Measurements from ENCODE around the gene PSMA7.

PSMA7 gene

DNA sequence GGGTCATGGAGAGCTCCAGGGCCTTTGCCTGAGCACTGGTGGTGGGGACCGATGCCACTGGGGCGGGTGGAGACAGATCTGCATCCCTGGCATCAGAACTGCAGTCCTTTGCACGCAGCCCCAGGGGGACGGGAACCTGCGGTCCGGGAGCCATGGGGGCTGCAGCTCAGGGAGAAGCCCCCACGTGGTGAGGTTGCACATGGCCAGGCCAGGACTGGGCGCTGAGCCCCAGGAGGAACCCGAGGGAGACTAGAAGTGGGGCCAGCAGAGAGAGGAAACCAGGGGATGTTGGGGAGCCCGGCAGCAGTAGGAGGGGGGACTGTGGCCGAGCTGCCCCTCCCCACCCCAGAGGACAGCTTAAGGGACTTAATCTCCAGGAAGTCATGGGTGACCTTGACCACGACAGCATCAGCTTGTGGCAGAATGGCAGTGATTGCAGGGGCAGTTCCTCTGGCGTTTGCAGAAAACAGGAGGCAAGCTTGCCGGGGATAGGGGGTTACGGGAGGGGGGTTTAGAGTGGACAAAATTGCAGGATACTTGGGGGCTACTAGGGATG is 38.9 kb downstream of the PSMA7 start:
- no peak for DNase-seq
- TF ChIP-seq GATA1 (IDR thresholded peaks at IDR 0.05; ENCODE audit: low read depth, low read length) (no peak), POLR2A (IDR thresholded peaks at IDR 0.05; ENCODE audit: low read length) (no peak)

DNA sequence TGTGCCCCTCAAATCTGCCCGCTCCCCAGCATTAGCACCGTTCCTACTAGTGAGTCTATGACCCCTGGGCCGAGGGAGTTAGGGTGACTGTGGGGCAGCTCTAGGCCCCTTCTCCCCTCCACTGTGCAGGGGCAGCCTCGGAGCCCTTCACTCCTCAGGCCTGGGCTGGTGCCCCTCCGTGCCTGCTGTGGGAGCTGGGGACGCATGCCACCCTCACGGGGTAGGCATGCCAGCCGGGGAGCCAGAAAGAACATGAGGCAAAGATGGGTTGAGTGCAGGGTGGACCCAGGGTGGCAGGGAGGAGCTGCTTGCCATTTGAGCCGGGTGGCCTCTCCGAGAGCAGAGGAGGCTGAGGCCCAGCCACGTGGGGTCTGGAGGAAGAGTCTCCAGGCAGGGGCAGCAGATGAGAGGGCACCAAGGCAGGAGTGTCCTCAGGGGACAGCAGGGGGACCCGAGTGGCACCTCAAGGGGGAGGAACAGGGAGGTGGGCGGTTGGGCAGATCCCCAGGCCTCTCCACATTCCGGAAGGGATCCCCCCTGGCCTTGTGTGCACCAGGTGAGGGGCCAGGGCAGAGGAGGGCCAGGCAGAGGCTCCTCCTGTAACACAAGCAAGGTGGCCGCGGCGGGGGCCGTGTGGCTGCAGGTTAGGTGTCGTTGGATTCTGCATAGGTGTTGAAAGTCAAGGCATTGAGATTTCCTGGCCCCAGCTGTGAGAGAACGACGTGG is 39.5 kb downstream of the PSMA7 start:
- no peak for TF ChIP-seq GATA1 (IDR thresholded peaks at IDR 0.05; ENCODE audit: low read depth, low read length)
- no peak for TF ChIP-seq POLR2A (IDR thresholded peaks at IDR 0.05; ENCODE audit: low read length)
- DNase-seq: no peak

GRCh38 chr20:62101078-62101477 is 42.1 kb downstream of the PSMA7 start:
- no peak for DNase-seq
- TF ChIP-seq POLR2A (IDR thresholded peaks at IDR 0.05; ENCODE audit: low read length) (no peak), GATA1 (IDR thresholded peaks at IDR 0.05; ENCODE audit: low read depth, low read length) (no peak)

DNA sequence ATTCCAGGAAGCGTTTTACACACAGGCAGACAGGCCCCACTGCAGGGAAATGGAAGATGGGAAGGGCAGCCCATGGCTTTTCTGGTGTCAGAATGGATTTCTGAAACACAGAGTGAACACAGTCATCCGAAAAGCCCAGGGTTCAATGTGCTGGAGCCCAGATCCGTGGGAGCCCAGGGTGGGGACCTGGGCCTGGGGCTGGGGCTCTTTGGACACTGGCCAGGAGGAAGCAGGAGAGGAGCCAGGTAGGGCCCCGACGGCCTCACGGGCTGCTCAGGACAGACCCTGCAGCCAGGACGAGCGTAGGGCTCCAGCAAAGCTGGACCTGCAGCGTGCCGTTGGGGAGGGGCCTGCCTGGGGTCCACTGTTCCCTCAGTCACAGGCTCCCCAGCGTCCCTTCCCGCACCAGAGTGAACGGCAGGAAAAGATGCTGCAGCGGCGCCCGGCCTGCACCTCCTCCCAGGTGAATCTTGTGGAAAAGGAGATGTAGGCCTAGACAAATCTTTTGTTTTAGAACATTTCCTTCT is 45.2 kb downstream of the PSMA7 start:
- TF ChIP-seq GATA1 (IDR thresholded peaks at IDR 0.05; ENCODE audit: low read depth, low read length): no peak
- DNase-seq: no peak

- TF ChIP-seq POLR2A (IDR thresholded peaks at IDR 0.05; ENCODE audit: low read length) (no peak), GATA1 (IDR thresholded peaks at IDR 0.05; ENCODE audit: low read depth, low read length) (no peak)
- no peak for DNase-seq
Measured at GRCh38 chr20:62096421-62097380, 46.5 kb downstream of the PSMA7 start.

GRCh38 chr20:62089393-62089792 is 53.8 kb downstream of the PSMA7 start:
- DNase-seq: peak in 1 of 2 experiments; percentile 51
- TF ChIP-seq POLR2A (IDR thresholded peaks at IDR 0.05; ENCODE audit: low read length) (no peak), GATA1 (IDR thresholded peaks at IDR 0.05; ENCODE audit: low read depth, low read length) (no peak)

DNA sequence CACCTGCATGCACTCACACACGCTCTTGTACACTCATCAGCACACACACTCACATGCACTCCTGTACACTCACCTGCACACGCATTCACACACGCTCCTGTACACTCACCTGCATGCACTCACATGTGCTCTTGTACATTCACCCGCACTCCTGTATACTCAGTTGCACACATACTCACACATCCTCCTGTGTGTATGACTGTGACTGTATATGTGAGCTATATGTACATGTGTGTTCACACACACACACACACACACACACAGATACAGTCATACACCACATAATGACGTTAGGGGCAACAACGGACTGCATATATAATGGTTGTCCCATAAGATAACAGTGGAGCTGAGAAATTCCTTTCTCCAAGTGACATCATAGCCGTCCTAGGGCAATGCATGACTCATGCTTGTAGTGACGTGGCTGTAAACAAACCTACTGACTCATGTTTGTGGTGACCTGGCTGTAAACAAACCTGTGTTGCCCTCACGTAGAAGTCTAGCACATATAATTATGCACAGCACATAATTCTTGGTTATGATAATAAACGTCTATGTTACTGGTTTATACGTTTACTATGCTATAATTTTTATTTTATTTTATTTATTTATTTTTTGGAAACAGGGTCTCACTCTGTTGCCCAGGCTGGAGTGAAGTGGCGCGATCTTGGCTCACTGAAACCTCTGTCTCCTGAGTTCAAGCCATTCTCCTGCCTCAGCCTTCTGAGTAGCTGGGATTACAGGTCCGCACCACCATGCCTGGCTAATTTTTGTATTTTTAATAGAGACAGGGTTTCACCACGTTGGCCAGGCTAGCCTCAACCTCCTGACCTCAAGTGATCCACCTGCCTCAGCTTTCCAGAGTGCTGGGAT is 54.7 kb downstream of the PSMA7 start:
- peak; percentile 77 to 90 for DNase-seq
- TF ChIP-seq GATA1 (IDR thresholded peaks at IDR 0.05; ENCODE audit: low read depth, low read length): no peak

- no peak for DNase-seq
- no peak for TF ChIP-seq GATA1 (IDR thresholded peaks at IDR 0.05; ENCODE audit: low read depth, low read length)
- no peak for TF ChIP-seq POLR2A (IDR thresholded peaks at IDR 0.05; ENCODE audit: low read length)
Measured at GRCh38 chr20:62087632-62088031, 55.6 kb downstream of the PSMA7 start.

GRCh38 chr20:62087227-62087626 is 56.0 kb downstream of the PSMA7 start:
- peak in 1 of 2 experiments; percentile 30 for DNase-seq
- TF ChIP-seq POLR2A (IDR thresholded peaks at IDR 0.05; ENCODE audit: low read length) (no peak), GATA1 (IDR thresholded peaks at IDR 0.05; ENCODE audit: low read depth, low read length) (no peak)

All from erythroblast (primary cell).